Panc1 (cell line): ENCODE data around the gene ABCA7. TPM values are rescaled to one million over a fixed set of nuclear protein-coding genes. Genes with fewer than 3 reads are reported as not detected.

Experiments used
- ATAC-seq: fragments of 200-7000 bp; cut with Tn5 transposase; 2 replicates; pipeline ENCODE4 v1.9.1; 2020; ENCODE audit warnings: mild to moderate bottlenecking, moderate library complexity
- BruUV-seq: library from RNA; stranded (reverse); fragments of 400-500 nt; replicated peaks from 2 replicates; lab custom pipeline; 2021; lab: Mats Ljungman, UMichigan
- CTCF ChIA-PET: fragments of 300-600 bp; sonication (Branson Sonifier 250); formaldehyde crosslinking; loops from one replicate; lab custom pipeline; 2022; ENCODE audit warnings: antibody characterized with exemption; lab: Charles Lee
- POLR2A ChIA-PET: fragments of 300-600 bp; sonication (Branson Sonifier 250); formaldehyde crosslinking; loops from one replicate; lab custom pipeline; 2022; ENCODE audit warnings: antibody characterized with exemption; lab: Charles Lee
- DNase-seq: peaks from one replicate; pipeline ENCODE4 v3.0.0-alpha.2; 2010; ENCODE audit warnings: low read depth, low spot score
- H3K27ac ChIP-seq: 2 replicates; pipeline ENCODE4 v1.5.1; 2011; ENCODE audit warnings: mild to moderate bottlenecking, low read length, inconsistent platforms
- H3K27me3 ChIP-seq: fragments of 200-500 bp; sonication (Bioruptor generic); 2 replicates; pipeline ENCODE4 v1.6.0; 2014; ENCODE audit warnings: low read length, inconsistent platforms; ENCODE audit not compliant: control insufficient read depth, insufficient read depth
- H3K36me3 ChIP-seq: fragments of 200-500 bp; sonication (Bioruptor generic); 2 replicates; pipeline ENCODE4 v1.5.1; 2014; ENCODE audit warnings: inconsistent platforms, mild to moderate bottlenecking, low read length, moderate library complexity; ENCODE audit not compliant: control insufficient read depth, insufficient read depth
- H3K4me1 ChIP-seq: 2 replicates; pipeline ENCODE4 v1.5.1; 2011; ENCODE audit warnings: inconsistent platforms, mild to moderate bottlenecking, low read length, moderate library complexity; ENCODE audit not compliant: control insufficient read depth, insufficient read depth
- H3K4me3 ChIP-seq, 2 experiments: 2 replicates each; pipeline ENCODE4 v1.5.1; 2011 to 2012; ENCODE audit warnings: low read depth in 2 of 2, low read length in 2 of 2, mild to moderate bottlenecking in 2 of 2, inconsistent platforms in 1 of 2, moderate library complexity in 1 of 2
- H3K9me3 ChIP-seq: fragments of 200-500 bp; sonication (Bioruptor generic); 2 replicates; pipeline ENCODE4 v1.5.1; 2014; ENCODE audit warnings: low read depth, mild to moderate bottlenecking, inconsistent platforms, low read length, moderate library complexity; ENCODE audit not compliant: control insufficient read depth, insufficient read depth
- CTCF ChIP-seq: fragments of 450-650 bp; IDR thresholded peaks from 2 replicates; pipeline ENCODE4 v1.5.1; 2017; ENCODE audit warnings: mild to moderate bottlenecking
- POLR2AphosphoS5 ChIP-seq: IDR thresholded peaks from 2 replicates; pipeline ENCODE4 v1.6.1; 2012; ENCODE audit warnings: mild to moderate bottlenecking, low read depth, low read length, moderate library complexity
- REST ChIP-seq, 2 experiments: IDR thresholded peaks; 2 replicates each; pipeline ENCODE4 v1.6.1; 2011 to 2012; ENCODE audit warnings: low read depth in 2 of 2, control low read depth in 1 of 2, low read length in 1 of 2, mild to moderate bottlenecking in 1 of 2, moderate library complexity in 1 of 2; ENCODE audit not compliant: insufficient read depth in 1 of 2
- SIN3A ChIP-seq: IDR thresholded peaks from 2 replicates; pipeline ENCODE4 v1.6.1; 2012; ENCODE audit warnings: low read depth, mild to moderate bottlenecking, low read length, moderate library complexity, borderline replicate concordance; ENCODE audit not compliant: insufficient read depth
- TCF7L2 ChIP-seq: IDR thresholded peaks from 2 replicates; pipeline ENCODE4 v1.6.1; 2011; ENCODE audit warnings: mild to moderate bottlenecking, low read depth, low read length, inconsistent platforms
- in situ Hi-C: cut with HindIII; loops from 2 replicates; pipeline ENCODE4 v1.10.0; 2016; ENCODE audit warnings: low sequenced_read_pairs, low pct_unique_long_range_greater_than_20kb
- intact Hi-C: fragments of 100-400 bp; cut with micrococcal nuclease; formaldehyde crosslinking; loops from one replicate; pipeline ENCODE4 v1.10.0; 2022; ENCODE audit not compliant: unreplicated experiment
- total RNA-seq: library from RNA; stranded (reverse); gene quantifications from one replicate; pipeline ENCODE4 v1.2.1, GENCODE V29; 2021; ENCODE audit not compliant: unreplicated experiment

ABCA7 gene
- total RNA-seq, 1 experiment from 2014 or later: 47.5 TPM

GRCh38 chr19:1007399-1008251, 32.3 kb upstream of the ABCA7 start:
- Histone ChIP-seq H3K4me1 (no peaks in the 10 kb centered on the region; the same call in 1 of the 2 replicates), H3K27ac (no peak overlapping the region), H3K27me3 (no peaks in the 10 kb centered on the region), H3K36me3 (no peaks in the 10 kb centered on the region), H3K9me3 (no peaks in the 10 kb centered on the region), H3K4me3 (no peak overlapping the region)
- ChIA-PET POLR2A (no interaction called here), CTCF (no interaction called here)
- no peak for TF ChIP-seq CTCF
- no peak for DNase-seq
- intact Hi-C loops: no loop called here
- BruUV-seq: no TSS peak
- no peak for ATAC-seq
- in situ Hi-C loops: no loop called here

- ATAC-seq: no peak
- ChIA-PET CTCF (no interaction called here), POLR2A (no interaction called here)
- H3K9me3 ChIP-seq: no peaks in the 10 kb centered on the region
- TF ChIP-seq TCF7L2 (no peak), SIN3A (no peak), REST (IDR thresholded peaks at IDR 0.05; ENCODE audit: insufficient read depth in 1 of 2, low read depth in 2 of 2, low read length in 1 of 2) (no peak), POLR2AphosphoS5 (no peak), CTCF (no peak)
- H3K4me3 ChIP-seq: no peak overlapping the region
- H3K27me3 ChIP-seq: no peaks in the 10 kb centered on the region
- in situ Hi-C loops (no loop called here), intact Hi-C loops (no loop called here)
- H3K4me1 ChIP-seq: no peaks in the 10 kb centered on the region; the same call in 1 of the 2 replicates
- DNase-seq: no peak
- H3K27ac ChIP-seq: no peak overlapping the region
- H3K36me3 ChIP-seq: no peaks in the 10 kb centered on the region
- no TSS peak for BruUV-seq
These were observed 31.5 kb upstream of the ABCA7 start for GRCh38 chr19:1008268-1009040.
